ENCODE data around the gene MAGI2.

The MAGI2 gene

DNA sequence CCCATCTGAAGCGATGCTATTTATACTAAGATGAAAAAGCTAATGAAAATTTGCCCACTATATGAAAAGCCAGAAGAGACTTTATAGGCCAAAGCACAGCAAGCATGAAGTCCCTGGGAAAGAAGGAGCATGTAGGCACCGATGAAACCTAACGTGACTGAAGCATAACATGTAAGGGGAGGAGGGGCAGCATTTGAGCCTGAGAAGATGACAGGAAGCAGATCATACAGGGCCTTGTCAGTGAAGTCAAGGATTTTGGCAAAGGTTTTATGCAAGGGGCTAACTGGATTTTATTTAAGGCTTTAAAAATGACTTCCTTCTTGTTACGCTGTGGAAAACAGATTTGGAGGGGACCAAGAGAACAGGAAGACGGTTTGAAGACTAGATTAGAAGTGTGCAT lies 910.9 kb downstream of the MAGI2 start:
- Histone ChIP-seq H3K27ac (ENCODE audit: low read depth, low read length) (no peak overlapping the region), H3K36me3 (ENCODE audit: control insufficient read depth in 5 of 5, insufficient read depth in 5 of 5, low read length in 5 of 5) (no peaks in the 10 kb centered on the region), H3K9ac (ENCODE audit: low read length in 5 of 5) (no peak overlapping the region), H3K4me1 (ENCODE audit: control insufficient read depth in 5 of 5, insufficient read depth in 5 of 5, low read length in 5 of 5) (peaks cover 0 to 18% (median 7%) of the 10 kb centered on the region in 5 donors), H3K4me3 (ENCODE audit: low read depth in 1 of 5, low read length in 5 of 5) (no peak overlapping the region), H3K27me3 (ENCODE audit: control insufficient read depth in 5 of 5, insufficient read depth in 4 of 5, low read length in 5 of 5) (no peaks in the 10 kb centered on the region), H3K9me3 (ENCODE audit: control insufficient read depth in 5 of 5, low read length in 5 of 5) (no peaks in the 10 kb centered on the region)

DNA sequence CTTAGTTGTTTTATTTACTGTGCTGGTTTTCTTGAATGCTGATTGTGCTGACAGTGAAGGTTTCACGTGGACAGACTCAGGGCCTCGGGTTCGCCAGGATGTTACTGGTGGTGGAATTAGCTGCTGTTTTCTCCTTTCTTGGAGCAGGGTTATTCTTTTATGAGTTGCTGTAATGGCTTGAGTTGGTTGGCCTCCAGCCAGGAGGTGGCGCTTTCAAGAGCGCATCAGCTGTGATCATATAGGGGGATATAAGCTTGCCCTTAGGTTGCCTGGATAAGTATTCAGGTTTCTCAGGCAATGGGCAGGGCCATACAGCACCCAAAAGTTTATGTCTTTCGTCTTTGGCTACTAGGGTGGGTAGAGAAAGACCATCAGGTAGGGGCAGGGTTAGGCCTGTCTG lies 913.6 kb downstream of the MAGI2 start:
- H3K9me3 ChIP-seq (ENCODE audit: control insufficient read depth in 5 of 5, low read length in 5 of 5) = no peaks in the 10 kb centered on the region
- no peak overlapping the region for H3K9ac ChIP-seq (ENCODE audit: low read length in 5 of 5)
- no peaks in the 10 kb centered on the region for H3K36me3 ChIP-seq (ENCODE audit: control insufficient read depth in 5 of 5, insufficient read depth in 5 of 5, low read length in 5 of 5)
- H3K4me1 ChIP-seq (ENCODE audit: control insufficient read depth in 5 of 5, insufficient read depth in 5 of 5, low read length in 5 of 5) = peaks cover 0 to 11% (median 7%) of the 10 kb centered on the region in 5 donors
- H3K4me3 ChIP-seq (ENCODE audit: low read depth in 1 of 5, low read length in 5 of 5) = no peak overlapping the region
- H3K27ac ChIP-seq (ENCODE audit: low read depth, low read length) = no peak overlapping the region
- no peaks in the 10 kb centered on the region for H3K27me3 ChIP-seq (ENCODE audit: control insufficient read depth in 5 of 5, insufficient read depth in 4 of 5, low read length in 5 of 5)

DNA sequence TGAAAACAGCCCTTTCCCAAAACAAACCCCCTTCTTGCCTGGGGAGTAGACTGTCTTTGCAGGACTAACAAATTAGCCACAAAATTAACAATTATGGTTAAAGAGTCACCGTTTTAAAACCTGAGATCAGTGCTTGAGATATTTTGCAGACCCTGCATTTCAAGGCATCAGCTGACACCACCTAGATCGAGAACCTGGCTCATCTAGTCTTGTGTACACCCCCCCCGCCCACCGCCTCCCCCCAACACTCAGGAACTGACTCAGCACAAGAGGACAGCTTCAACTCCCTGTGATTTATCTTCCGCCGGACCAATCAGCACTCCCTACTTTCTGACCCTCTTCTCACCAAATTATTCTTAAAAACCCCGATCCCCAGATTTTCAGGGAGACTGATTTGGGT lies 917.8 kb downstream of the MAGI2 start:
- Histone ChIP-seq H3K27me3 (ENCODE audit: control insufficient read depth in 5 of 5, insufficient read depth in 4 of 5, low read length in 5 of 5) (no peaks in the 10 kb centered on the region), H3K9me3 (ENCODE audit: control insufficient read depth in 5 of 5, low read length in 5 of 5) (no peaks in the 10 kb centered on the region), H3K4me3 (ENCODE audit: low read depth in 1 of 5, low read length in 5 of 5) (no peak overlapping the region), H3K9ac (ENCODE audit: low read length in 5 of 5) (no peak overlapping the region), H3K4me1 (ENCODE audit: control insufficient read depth in 5 of 5, insufficient read depth in 5 of 5, low read length in 5 of 5) (no peaks in the 10 kb centered on the region), H3K27ac (ENCODE audit: low read depth, low read length) (no peak overlapping the region), H3K36me3 (ENCODE audit: control insufficient read depth in 5 of 5, insufficient read depth in 5 of 5, low read length in 5 of 5) (no peaks in the 10 kb centered on the region)

DNA sequence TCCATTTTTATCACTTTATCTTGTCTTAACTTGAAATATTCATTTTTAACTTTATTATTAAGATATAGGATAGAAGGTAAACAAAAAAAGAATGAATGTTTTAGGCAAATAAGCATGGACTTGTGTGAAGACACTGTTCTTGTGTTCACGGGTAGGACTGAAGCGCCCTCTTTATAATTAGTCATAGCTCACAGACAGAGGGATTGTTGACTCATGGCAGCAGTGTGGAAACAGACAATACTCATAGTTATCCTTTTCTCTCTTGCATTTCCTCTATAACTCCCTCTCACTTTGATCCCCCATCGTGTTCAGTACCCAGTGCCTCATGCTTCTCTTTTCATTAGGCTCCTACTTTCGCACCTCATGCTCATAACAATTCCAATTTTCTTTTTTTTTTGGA lies 923.1 kb downstream of the MAGI2 start:
- Histone ChIP-seq H3K36me3 (ENCODE audit: control insufficient read depth in 5 of 5, insufficient read depth in 5 of 5, low read length in 5 of 5) (no peaks in the 10 kb centered on the region), H3K4me1 (ENCODE audit: control insufficient read depth in 5 of 5, insufficient read depth in 5 of 5, low read length in 5 of 5) (no peaks in the 10 kb centered on the region), H3K27ac (ENCODE audit: low read depth, low read length) (no peak overlapping the region), H3K9ac (ENCODE audit: low read length in 5 of 5) (no peak overlapping the region), H3K9me3 (ENCODE audit: control insufficient read depth in 5 of 5, low read length in 5 of 5) (no peaks in the 10 kb centered on the region), H3K4me3 (ENCODE audit: low read depth in 1 of 5, low read length in 5 of 5) (no peak overlapping the region), H3K27me3 (ENCODE audit: control insufficient read depth in 5 of 5, insufficient read depth in 4 of 5, low read length in 5 of 5) (no peaks in the 10 kb centered on the region)

DNA sequence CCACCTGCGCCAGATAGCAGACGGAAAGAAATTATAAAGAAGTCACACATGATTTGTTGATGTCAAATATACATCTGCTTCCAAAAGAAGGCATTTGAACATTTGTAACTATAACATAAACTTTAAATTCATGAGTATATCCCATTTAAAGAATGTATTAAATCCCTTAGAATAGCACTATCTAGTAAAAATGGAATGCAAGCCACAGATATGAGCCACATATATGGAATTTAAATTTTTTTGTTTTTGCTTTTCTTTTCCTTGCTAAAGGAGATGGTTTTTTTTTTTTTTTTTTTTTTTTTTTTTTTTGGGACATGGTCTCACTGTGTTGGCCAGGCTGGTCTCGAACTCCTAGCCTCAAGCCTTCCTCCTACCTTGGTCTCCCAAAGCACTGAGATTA lies 924.1 kb downstream of the MAGI2 start:
- Histone ChIP-seq H3K27ac (ENCODE audit: low read depth, low read length) (no peak overlapping the region), H3K36me3 (ENCODE audit: control insufficient read depth in 5 of 5, insufficient read depth in 5 of 5, low read length in 5 of 5) (no peaks in the 10 kb centered on the region), H3K9ac (ENCODE audit: low read length in 5 of 5) (no peak overlapping the region), H3K4me3 (ENCODE audit: low read depth in 1 of 5, low read length in 5 of 5) (no peak overlapping the region), H3K27me3 (ENCODE audit: control insufficient read depth in 5 of 5, insufficient read depth in 4 of 5, low read length in 5 of 5) (no peaks in the 10 kb centered on the region), H3K9me3 (ENCODE audit: control insufficient read depth in 5 of 5, low read length in 5 of 5) (no peaks in the 10 kb centered on the region), H3K4me1 (ENCODE audit: control insufficient read depth in 5 of 5, insufficient read depth in 5 of 5, low read length in 5 of 5) (no peaks in the 10 kb centered on the region)

DNA sequence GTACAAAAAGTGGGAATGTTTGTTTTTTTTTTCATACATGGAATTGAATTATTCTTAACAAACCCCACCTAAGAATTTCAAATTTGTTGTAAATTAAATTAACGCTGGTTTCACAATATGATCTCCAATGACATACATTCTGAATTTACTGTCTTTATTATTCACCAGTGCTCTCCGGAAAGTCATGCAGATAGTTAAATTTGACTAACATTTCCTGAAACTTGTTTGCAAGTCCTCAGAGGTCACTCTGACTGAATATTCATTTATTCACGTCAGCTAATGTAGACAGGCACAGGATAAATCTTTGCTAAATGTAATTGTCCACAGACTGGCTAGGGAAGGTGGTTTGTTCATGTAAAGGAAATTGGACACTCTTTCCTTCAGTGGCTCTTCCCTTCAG lies 924.5 kb downstream of the MAGI2 start:
- no peaks in the 10 kb centered on the region for H3K4me1 ChIP-seq (ENCODE audit: control insufficient read depth in 5 of 5, insufficient read depth in 5 of 5, low read length in 5 of 5)
- no peaks in the 10 kb centered on the region for H3K27me3 ChIP-seq (ENCODE audit: control insufficient read depth in 5 of 5, insufficient read depth in 4 of 5, low read length in 5 of 5)
- no peaks in the 10 kb centered on the region for H3K9me3 ChIP-seq (ENCODE audit: control insufficient read depth in 5 of 5, low read length in 5 of 5)
- H3K27ac ChIP-seq (ENCODE audit: low read depth, low read length) = no peak overlapping the region
- no peaks in the 10 kb centered on the region for H3K36me3 ChIP-seq (ENCODE audit: control insufficient read depth in 5 of 5, insufficient read depth in 5 of 5, low read length in 5 of 5)
- H3K9ac ChIP-seq (ENCODE audit: low read length in 5 of 5) = no peak overlapping the region
- H3K4me3 ChIP-seq (ENCODE audit: low read depth in 1 of 5, low read length in 5 of 5) = no peak overlapping the region

DNA sequence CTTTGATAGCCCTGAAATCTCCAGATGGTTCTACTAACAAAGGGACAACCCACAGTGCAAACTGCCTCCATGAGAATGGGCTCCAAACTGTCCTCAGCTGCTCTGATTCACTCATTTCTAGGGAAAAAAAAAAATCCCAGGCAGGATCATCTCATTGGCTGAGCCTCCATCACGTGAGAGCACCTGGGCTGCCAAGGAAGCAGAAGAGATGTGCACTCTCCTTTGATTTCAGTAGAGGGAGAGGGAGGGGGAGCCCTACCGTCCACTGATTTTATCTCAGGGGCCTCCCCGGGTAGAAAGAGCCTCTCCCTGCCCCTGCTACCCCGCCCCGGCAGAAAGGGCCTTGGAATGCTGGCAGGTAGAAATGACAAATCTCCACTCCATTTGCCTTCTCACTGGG lies 929.5 kb downstream of the MAGI2 start:
- Histone ChIP-seq H3K27me3 (ENCODE audit: control insufficient read depth in 5 of 5, insufficient read depth in 4 of 5, low read length in 5 of 5) (no peaks in the 10 kb centered on the region), H3K27ac (ENCODE audit: low read depth, low read length) (no peak overlapping the region), H3K36me3 (ENCODE audit: control insufficient read depth in 5 of 5, insufficient read depth in 5 of 5, low read length in 5 of 5) (peaks cover 0 to 3% (median 0%) of the 10 kb centered on the region in 5 donors), H3K4me3 (ENCODE audit: low read depth in 1 of 5, low read length in 5 of 5) (no peak overlapping the region), H3K9ac (ENCODE audit: low read length in 5 of 5) (no peak overlapping the region), H3K4me1 (ENCODE audit: control insufficient read depth in 5 of 5, insufficient read depth in 5 of 5, low read length in 5 of 5) (no peaks in the 10 kb centered on the region), H3K9me3 (ENCODE audit: control insufficient read depth in 5 of 5, low read length in 5 of 5) (no peaks in the 10 kb centered on the region)

DNA sequence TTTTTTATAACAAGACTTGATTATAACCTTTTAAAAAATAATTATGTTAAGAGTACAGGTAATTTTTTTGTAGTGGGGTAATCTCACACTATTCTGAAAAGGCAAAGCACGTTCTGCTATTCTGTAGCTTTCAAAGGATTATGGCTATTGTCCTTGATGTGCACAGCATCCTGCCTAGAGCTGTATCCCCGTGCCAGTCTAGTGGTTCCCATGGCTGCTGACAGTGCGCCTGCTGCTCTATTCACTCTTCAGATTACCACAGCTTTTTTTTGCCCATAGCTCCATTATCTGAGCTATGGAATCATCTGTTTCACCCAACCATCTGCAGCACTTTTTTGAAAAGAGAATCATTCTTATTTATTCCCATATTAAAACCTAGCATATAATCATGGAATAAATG lies 931.5 kb downstream of the MAGI2 start:
- Histone ChIP-seq H3K4me1 (ENCODE audit: control insufficient read depth in 5 of 5, insufficient read depth in 5 of 5, low read length in 5 of 5) (no peaks in the 10 kb centered on the region), H3K27me3 (ENCODE audit: control insufficient read depth in 5 of 5, insufficient read depth in 4 of 5, low read length in 5 of 5) (no peaks in the 10 kb centered on the region), H3K27ac (ENCODE audit: low read depth, low read length) (no peak overlapping the region), H3K9me3 (ENCODE audit: control insufficient read depth in 5 of 5, low read length in 5 of 5) (no peaks in the 10 kb centered on the region), H3K4me3 (ENCODE audit: low read depth in 1 of 5, low read length in 5 of 5) (no peak overlapping the region), H3K9ac (ENCODE audit: low read length in 5 of 5) (no peak overlapping the region), H3K36me3 (ENCODE audit: control insufficient read depth in 5 of 5, insufficient read depth in 5 of 5, low read length in 5 of 5) (peaks cover 0 to 3% (median 0%) of the 10 kb centered on the region in 5 donors)

DNA sequence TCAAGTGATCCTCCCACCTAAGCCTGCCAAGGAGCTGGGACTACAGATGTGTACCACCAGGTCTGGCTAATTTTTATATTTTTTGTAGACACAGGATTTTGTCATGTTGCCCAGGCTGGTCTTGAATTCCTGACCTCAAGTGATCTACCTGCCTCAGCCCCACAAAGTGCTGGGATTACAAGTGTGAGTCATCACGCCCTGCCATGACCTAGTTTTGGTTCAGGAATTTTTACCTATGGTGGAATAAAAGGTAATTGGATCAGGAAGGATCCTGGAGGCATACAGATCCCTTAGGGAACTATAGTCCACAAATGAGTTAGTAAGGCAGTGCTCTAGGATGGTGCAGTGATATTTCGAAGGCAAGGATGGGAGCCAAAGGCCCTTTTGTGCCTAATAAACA lies 937.0 kb downstream of the MAGI2 start:
- Histone ChIP-seq H3K27me3 (ENCODE audit: control insufficient read depth in 5 of 5, insufficient read depth in 4 of 5, low read length in 5 of 5) (no peaks in the 10 kb centered on the region), H3K27ac (ENCODE audit: low read depth, low read length) (no peak overlapping the region), H3K4me1 (ENCODE audit: control insufficient read depth in 5 of 5, insufficient read depth in 5 of 5, low read length in 5 of 5) (peaks cover 0 to 3% (median 0%) of the 10 kb centered on the region in 5 donors), H3K36me3 (ENCODE audit: control insufficient read depth in 5 of 5, insufficient read depth in 5 of 5, low read length in 5 of 5) (peaks cover 0 to 3% (median 0%) of the 10 kb centered on the region in 5 donors), H3K9ac (ENCODE audit: low read length in 5 of 5) (no peak overlapping the region), H3K4me3 (ENCODE audit: low read depth in 1 of 5, low read length in 5 of 5) (no peak overlapping the region), H3K9me3 (ENCODE audit: control insufficient read depth in 5 of 5, low read length in 5 of 5) (no peaks in the 10 kb centered on the region)

DNA sequence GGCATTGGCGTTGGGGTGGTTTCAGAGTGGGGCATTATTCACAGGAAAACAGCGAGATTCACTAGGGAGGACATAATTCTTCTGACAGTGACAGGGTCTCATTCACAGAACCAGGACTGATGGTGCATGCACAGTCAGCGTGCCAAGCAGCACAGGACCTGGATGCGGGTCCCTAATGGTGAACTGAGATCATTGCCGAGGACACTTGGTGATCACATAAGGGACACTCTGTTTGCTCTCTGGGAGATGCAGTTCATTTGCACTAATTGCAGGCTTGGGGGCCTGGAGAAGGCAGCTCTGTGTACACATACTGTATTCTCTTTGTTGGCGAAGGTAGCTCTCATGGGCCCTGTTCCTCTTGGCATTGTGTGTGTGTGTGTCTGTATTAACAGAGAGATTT lies 938.8 kb downstream of the MAGI2 start:
- Histone ChIP-seq H3K27me3 (ENCODE audit: control insufficient read depth in 5 of 5, insufficient read depth in 4 of 5, low read length in 5 of 5) (no peaks in the 10 kb centered on the region), H3K9ac (ENCODE audit: low read length in 5 of 5) (no peak overlapping the region), H3K4me3 (ENCODE audit: low read depth in 1 of 5, low read length in 5 of 5) (no peak overlapping the region), H3K9me3 (ENCODE audit: control insufficient read depth in 5 of 5, low read length in 5 of 5) (no peaks in the 10 kb centered on the region), H3K4me1 (ENCODE audit: control insufficient read depth in 5 of 5, insufficient read depth in 5 of 5, low read length in 5 of 5) (peaks cover 0 to 3% (median 0%) of the 10 kb centered on the region in 5 donors), H3K27ac (ENCODE audit: low read depth, low read length) (no peak overlapping the region), H3K36me3 (ENCODE audit: control insufficient read depth in 5 of 5, insufficient read depth in 5 of 5, low read length in 5 of 5) (peaks cover 0 to 3% (median 0%) of the 10 kb centered on the region in 5 donors)

DNA sequence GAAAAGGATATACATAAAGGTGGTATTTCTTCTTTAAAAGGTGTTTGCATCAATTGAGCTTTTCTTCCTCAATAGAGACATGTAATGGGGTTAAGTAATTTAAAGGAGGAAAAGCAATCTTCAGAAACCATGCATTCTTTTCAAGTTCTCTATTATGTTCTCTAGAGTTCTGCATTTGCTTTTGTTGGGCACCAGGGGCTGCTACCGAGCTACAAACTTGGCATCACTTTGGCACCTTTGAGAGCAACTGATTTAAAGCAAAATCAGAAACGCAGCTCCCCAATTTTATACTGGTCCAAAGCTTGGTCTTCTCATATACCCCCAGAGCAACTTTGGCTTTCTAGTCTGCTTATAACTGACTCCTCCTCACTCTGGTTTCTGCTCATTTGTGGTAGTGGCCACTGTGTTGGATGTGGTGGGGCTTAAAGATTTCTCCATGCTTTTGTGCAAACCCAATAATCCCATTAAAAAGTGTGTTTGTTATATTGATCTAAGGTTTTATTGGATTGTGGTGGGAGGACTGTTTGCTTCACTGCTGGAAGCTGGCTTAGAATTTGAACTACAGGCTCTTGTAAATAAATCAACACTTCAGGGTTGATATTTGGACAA lies 942.8 kb downstream of the MAGI2 start:
- H3K27me3 ChIP-seq (ENCODE audit: control insufficient read depth in 5 of 5, insufficient read depth in 4 of 5, low read length in 5 of 5) = no peaks in the 10 kb centered on the region
- H3K4me1 ChIP-seq (ENCODE audit: control insufficient read depth in 5 of 5, insufficient read depth in 5 of 5, low read length in 5 of 5) = peaks cover 0 to 3% (median 0%) of the 10 kb centered on the region in 5 donors
- no peak overlapping the region for H3K9ac ChIP-seq (ENCODE audit: low read length in 5 of 5)
- no peak overlapping the region for H3K27ac ChIP-seq (ENCODE audit: low read depth, low read length)
- H3K36me3 ChIP-seq (ENCODE audit: control insufficient read depth in 5 of 5, insufficient read depth in 5 of 5, low read length in 5 of 5) = no peaks in the 10 kb centered on the region
- H3K4me3 ChIP-seq (ENCODE audit: low read depth in 1 of 5, low read length in 5 of 5) = no peak overlapping the region
- no peaks in the 10 kb centered on the region for H3K9me3 ChIP-seq (ENCODE audit: control insufficient read depth in 5 of 5, low read length in 5 of 5)

Measured in subcutaneous abdominal adipose tissue (tissue), 5 donors.